ENCODE results near the gene CYP3A4.
"Not testable (repeated sequence)": the region's sequence is repeated elsewhere in the genome, so short reads cannot be mapped to it uniquely, and the experiment has no call there.

CYP3A4 gene
- total RNA-seq, result 0 to 0.22 reads per million in 2 donors

- no peak for DNase-seq
These were observed at the start of gene CYP3A4 for GRCh38 chr7:99784007-99784406. TSS of gene CYP3A4 (minus strand) at chr7:99784184. CDS start at chr7:99784081, 103 bp downstream.

DNA sequence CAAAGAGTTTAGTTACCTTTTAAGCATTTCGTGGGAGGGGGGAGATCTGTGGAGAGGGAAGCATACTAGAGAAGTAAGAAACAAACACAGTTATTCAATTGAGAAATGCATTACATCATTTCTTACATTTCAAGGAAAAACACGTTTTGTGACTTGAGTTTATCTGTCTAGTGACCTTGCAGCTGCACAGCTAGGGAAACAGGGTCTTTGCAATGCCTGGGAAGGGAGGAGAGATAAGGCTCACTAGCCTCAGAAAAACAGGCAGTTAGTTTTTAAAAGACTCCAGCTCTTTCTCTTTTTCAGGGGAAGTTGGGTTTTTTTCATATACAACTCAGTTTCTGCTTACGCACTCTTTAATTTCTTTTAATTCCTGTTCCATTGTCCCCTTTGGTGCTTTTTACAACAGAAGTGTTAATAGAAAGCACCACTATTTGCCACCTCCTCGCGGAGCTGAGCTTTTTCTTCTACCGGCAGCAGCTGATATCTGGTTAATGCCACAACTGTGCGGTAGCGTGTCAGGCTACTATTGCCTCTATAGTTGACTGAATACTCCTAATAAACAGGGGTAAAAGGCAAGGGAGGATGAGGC lies 49.4 kb upstream of the CYP3A4 start:
- DNase-seq, result no peak

GRCh38 chr7:99831595-99831994 lies 47.6 kb upstream of the CYP3A4 start:
- DNase-seq, result no peak

- DNase-seq, result no peak
These were observed 45.7 kb upstream of the CYP3A4 start for GRCh38 chr7:99829524-99830160.

DNA sequence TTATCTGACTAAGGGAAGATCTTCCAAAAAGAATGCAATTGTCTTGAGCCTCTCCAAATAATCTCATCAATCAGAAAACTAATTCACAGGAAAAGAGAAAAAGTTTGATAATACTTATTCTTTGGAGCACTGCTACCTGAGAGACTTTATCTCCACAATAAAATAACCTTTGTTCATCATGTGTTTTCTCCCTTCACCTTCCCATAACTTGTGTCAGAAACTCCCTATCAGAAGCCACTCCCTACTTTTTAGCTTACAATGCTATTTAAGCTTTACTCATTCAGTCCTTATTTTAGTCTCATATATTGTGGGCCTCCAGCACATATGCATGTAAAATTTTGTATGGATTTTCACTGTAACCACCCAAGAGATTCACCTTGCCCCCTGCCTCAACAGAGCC lies 44.8 kb upstream of the CYP3A4 start:
- DNase-seq, result no peak

DNA sequence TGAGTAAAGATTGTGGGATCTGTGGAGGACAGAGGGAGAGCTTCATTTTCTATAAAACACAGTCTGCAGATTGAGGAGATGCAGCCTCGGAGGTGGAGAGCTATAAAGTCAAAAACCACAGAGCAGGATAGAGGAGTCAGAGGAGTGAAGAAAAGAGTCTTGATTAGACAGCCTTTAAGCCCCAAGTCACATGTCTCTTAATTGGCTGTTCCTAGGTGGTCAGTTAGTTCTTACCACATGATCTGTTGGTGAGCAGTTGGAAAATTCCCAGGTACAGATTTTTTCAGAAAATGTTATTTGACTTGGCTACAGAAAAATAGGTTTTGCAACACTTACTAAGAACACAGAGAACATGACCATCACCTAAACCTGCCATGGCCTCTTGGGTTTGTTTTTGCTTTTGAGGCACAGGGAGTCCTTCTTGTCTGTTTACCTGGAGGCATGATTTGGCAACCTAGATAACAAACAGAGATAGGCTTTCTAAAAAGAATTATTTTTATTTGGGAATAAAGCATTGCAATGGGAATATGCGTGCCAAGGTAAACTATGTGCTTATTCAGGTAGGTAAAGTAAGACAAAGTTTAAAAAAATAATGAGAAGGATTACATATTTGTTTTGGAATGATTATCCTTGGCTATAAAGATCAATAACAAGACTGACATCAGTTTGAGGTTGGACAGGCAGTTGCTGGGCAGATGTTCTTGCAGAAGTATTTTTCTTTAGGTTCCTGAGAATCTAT lies 43.2 kb upstream of the CYP3A4 start:
- DNase-seq, result no peak

DNA sequence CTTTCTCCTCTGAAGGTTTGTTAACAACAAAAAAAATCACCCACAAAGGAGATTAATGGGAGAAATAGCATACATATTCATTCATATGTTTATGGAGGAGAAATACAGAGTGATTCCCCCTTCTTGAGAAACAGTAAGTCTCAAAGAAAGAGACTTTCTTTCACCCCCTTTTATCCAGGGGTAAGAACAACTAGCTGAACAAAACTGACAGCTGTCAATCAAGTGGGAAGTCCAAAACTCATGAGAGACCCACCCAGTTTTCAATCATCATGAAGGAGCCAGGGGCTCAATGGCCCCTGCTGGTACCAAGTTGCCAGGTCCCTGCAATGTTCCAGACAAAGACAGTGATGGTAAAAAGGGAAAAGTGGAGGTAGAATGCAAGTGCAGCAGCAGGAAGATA lies 41.9 kb upstream of the CYP3A4 start:
- DNase-seq, result no peak

- DNase-seq, result no peak
These were observed 41.5 kb upstream of the CYP3A4 start for GRCh38 chr7:99825452-99825851.

GRCh38 chr7:99824091-99824490 lies 40.1 kb upstream of the CYP3A4 start:
- no peak for DNase-seq

DNA sequence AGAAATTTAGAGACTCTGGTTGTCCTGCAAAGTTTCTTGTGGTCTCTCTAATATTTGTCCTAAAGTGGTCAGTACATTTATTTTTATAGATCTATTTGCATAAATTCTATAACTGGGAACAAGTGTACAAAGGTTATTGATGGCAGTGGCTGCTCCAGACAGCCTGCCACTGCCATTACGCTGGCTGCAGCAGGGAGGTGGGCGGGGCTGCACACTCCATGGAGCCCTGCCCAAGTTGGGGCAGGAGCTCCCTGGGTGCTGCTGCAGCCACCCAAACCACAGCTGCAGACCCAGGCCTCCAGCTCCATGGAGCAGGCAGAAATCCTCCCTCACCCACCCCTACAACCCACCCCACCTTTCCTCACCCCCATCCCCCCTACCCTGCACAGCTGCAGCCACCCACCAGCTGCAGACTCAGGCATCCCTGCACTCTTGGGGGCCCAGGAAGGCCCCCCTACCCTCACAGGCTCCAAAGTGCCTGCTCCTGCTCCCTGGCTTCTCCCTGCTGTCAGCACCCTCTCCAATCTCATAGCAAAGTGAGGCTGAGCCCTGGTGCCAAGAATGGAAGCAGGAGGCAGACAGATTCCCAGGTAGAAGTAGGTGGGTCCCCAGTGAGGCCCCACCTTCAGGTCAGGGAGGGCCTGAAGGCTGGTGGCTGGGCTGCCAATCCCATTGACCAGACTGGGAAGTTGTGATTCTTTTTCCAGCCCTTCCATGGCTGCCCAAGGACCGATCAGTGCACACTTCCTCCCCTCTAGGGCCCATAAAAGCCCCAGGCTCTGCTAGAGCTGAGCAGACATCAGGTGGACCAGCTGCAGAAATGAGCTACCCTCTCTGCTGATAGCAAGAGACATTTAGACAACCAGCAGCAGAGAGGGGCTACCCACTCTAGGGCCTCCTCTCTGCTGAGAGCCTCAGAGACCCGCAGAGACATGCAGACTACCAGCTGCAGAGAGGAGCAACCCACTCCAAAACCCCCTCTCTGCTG lies 39.0 kb upstream of the CYP3A4 start:
- DNase-seq, result no peak

DNA sequence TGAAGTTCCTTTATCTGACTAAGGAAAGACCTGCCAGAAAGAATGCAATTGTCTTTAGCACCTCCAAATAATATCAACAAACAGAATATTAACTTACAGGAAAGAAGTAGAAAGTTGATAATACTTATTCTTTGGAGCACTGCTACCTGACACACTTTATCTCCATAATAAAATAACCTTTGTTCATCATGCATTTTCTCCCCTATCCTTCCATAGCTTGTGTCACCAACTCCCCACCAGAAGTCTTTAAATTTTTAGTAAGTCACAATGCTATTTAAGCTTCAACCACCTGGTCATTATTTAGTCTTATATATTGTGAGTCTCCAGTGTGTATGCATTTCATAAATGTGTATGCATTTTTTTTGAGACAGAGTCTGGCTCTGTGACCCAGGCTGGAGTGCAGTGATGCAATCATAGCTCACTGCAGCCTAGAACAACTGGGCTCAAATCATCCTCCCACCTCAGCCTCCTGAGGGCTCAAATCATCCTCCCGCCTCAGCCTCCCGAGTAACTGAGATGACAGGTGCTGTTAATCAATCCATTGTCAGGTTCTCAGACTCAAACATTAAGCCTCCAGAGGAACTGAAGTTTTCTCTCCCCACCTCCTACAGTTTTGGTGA lies 36.5 kb upstream of the CYP3A4 start:
- DNase-seq, result no peak

GRCh38 chr7:99808766-99809165 lies 24.8 kb upstream of the CYP3A4 start:
- no peak for DNase-seq

GRCh38 chr7:99806839-99807478 lies 23.0 kb upstream of the CYP3A4 start:
- no peak for DNase-seq

GRCh38 chr7:99805641-99806040 lies 21.7 kb upstream of the CYP3A4 start:
- DNase-seq, result no peak

- DNase-seq, result not testable (repeated sequence)
These were observed 19.1 kb upstream of the CYP3A4 start for GRCh38 chr7:99803118-99803517.

- not testable (repeated sequence) for DNase-seq
These were observed 17.4 kb upstream of the CYP3A4 start for GRCh38 chr7:99801407-99801806.

- no peak for DNase-seq
These were observed 15.0 kb upstream of the CYP3A4 start for GRCh38 chr7:99798972-99799371.

GRCh38 chr7:99795864-99796263 lies 11.9 kb upstream of the CYP3A4 start:
- not testable (repeated sequence) for DNase-seq

- DNase-seq, result no peak
These were observed 10.9 kb upstream of the CYP3A4 start for GRCh38 chr7:99794585-99795502.

GRCh38 chr7:99793443-99793842 lies 9.5 kb upstream of the CYP3A4 start:
- DNase-seq, result no peak

DNA sequence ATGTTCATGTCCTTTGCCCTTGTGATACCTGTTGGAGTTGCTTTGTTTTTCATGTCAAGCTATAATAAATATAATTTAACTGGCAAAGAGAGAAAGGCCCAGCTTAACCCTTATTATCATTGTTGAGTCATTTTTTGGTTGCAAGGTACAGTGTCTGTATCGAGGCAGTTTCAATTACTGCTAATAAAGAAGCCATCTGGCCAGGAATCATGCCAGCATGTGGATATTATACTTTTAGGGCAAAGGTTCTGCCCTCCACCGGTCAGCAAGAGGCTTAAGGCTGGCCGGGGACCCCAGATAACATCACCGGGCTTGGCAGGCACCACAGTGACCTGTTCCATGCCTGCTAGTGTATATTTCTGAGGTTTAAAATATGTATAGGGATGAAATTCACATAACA lies 9.0 kb upstream of the CYP3A4 start:
- no peak for DNase-seq
